HG02763 (cell line): ENCODE results near the gene SPACA7.
"Not testable (repeated sequence)": the region's sequence is repeated elsewhere in the genome, so short reads cannot be mapped to it uniquely, and the experiment has no call there.

Experiments
- ATAC-seq: cut with Tn5 transposase; IDR thresholded peaks from one replicate; pipeline ENCODE4 v1.9.1; 2021; ENCODE audit warnings: mild to moderate bottlenecking, moderate library complexity; ENCODE audit not compliant: unreplicated experiment

SPACA7 gene

GRCh38 chr13:112416647-112417046, 40.5 kb downstream of the SPACA7 start:
- ATAC-seq = no peak

GRCh38 chr13:112417079-112417478, 40.9 kb downstream of the SPACA7 start:
- no peak for ATAC-seq

GRCh38 chr13:112424098-112424497, 47.9 kb downstream of the SPACA7 start:
- no peak for ATAC-seq

GRCh38 chr13:112428704-112429103, 52.5 kb downstream of the SPACA7 start:
- no peak for ATAC-seq

GRCh38 chr13:112431734-112432133, 55.6 kb downstream of the SPACA7 start:
- no peak for ATAC-seq

GRCh38 chr13:112432734-112433133, 56.6 kb downstream of the SPACA7 start:
- ATAC-seq = not testable (repeated sequence)

- not testable (repeated sequence) for ATAC-seq
These were observed 57.4 kb downstream of the SPACA7 start for GRCh38 chr13:112433517-112433916.

GRCh38 chr13:112434032-112434431, 57.9 kb downstream of the SPACA7 start:
- ATAC-seq = no peak

GRCh38 chr13:112434937-112435523, 58.9 kb downstream of the SPACA7 start:
- ATAC-seq = no peak

GRCh38 chr13:112435973-112436372, 59.8 kb downstream of the SPACA7 start:
- ATAC-seq = no peak

GRCh38 chr13:112438094-112438493, 61.9 kb downstream of the SPACA7 start:
- no peak for ATAC-seq

- no peak for ATAC-seq
These were observed 62.4 kb downstream of the SPACA7 start for GRCh38 chr13:112438515-112438914.

- no peak for ATAC-seq
These were observed 65.1 kb downstream of the SPACA7 start for GRCh38 chr13:112441226-112441625.

GRCh38 chr13:112441779-112442310, 65.7 kb downstream of the SPACA7 start:
- ATAC-seq = no peak

GRCh38 chr13:112442483-112443090, 66.4 kb downstream of the SPACA7 start:
- no peak for ATAC-seq

GRCh38 chr13:112443191-112443994, 67.2 kb downstream of the SPACA7 start:
- no peak for ATAC-seq

- ATAC-seq = no peak
These were observed 67.8 kb downstream of the SPACA7 start for GRCh38 chr13:112443995-112444311.

GRCh38 chr13:112444416-112445399, 68.6 kb downstream of the SPACA7 start:
- ATAC-seq = no peak

GRCh38 chr13:112445411-112446271, 69.5 kb downstream of the SPACA7 start:
- no peak for ATAC-seq

GRCh38 chr13:112446347-112446861, 70.2 kb downstream of the SPACA7 start:
- no peak for ATAC-seq
